Caco-2 (cell line): ENCODE measurements around the gene GPR162. TPM values are rescaled to one million over a fixed set of nuclear protein-coding genes. Genes with fewer than 3 reads are reported as not detected.
A peak's percentile ranks its signal among the peaks of the same experiment; 100 is the strongest.

Source experiments
- BruUV-seq: library from RNA; stranded (reverse); fragments of 400-500 nt; replicated peaks from 2 replicates; lab custom pipeline; 2021; lab: Mats Ljungman, UMichigan
- CTCF ChIA-PET: fragments of 300-600 bp; sonication (Branson Sonifier 250); formaldehyde crosslinking; loops from one replicate; lab custom pipeline; 2022; ENCODE audit warnings: antibody characterized with exemption; lab: Charles Lee
- POLR2A ChIA-PET: fragments of 300-600 bp; sonication (Branson Sonifier 250); formaldehyde crosslinking; loops from one replicate; lab custom pipeline; 2022; ENCODE audit warnings: antibody characterized with exemption; lab: Charles Lee
- DNase-seq, 2 experiments: peaks; one replicate each; pipeline versions ENCODE4 v3.0.0 to v3.0.0-alpha.2; 2020 to 2022
- H3K27me3 ChIP-seq: replicated peaks from 2 replicates; pipeline ENCODE4 v1.6.0; 2011; ENCODE audit warnings: low read length; ENCODE audit not compliant: control insufficient read depth, insufficient read depth
- H3K36me3 ChIP-seq: 2 replicates; pipeline ENCODE4 v1.5.1; 2011; ENCODE audit warnings: low read length; ENCODE audit not compliant: control insufficient read depth, insufficient read depth
- H3K4me1 ChIP-seq: fragments of 250-450 bp; sonication (Bioruptor Pico); 2 replicates; pipeline ENCODE4 v1.5.1; 2020; ENCODE audit warnings: mild to moderate bottlenecking
- H3K4me3 ChIP-seq: 2 replicates; pipeline ENCODE4 v1.5.1; 2011; ENCODE audit warnings: low read depth, mild to moderate bottlenecking, control low read depth, low read length
- H3K9me3 ChIP-seq: fragments of 250-450 bp; sonication (Bioruptor Pico); 2 replicates; pipeline ENCODE4 v1.5.1; 2020; ENCODE audit warnings: mild to moderate bottlenecking, moderate library complexity
- H3K27ac Mint-ChIP-seq: one replicate; pipeline ENCODE4 v1.8.0; 2022; ENCODE audit warnings: mixed read lengths; ENCODE audit not compliant: unreplicated experiment
- H3K27me3 Mint-ChIP-seq: one replicate; pipeline ENCODE4 v1.8.0; 2022; ENCODE audit warnings: mixed read lengths; ENCODE audit not compliant: insufficient read depth, unreplicated experiment
- H3K36me3 Mint-ChIP-seq: one replicate; pipeline ENCODE4 v1.8.0; 2022; ENCODE audit warnings: mild to moderate bottlenecking, mixed read lengths; ENCODE audit not compliant: insufficient read depth, unreplicated experiment
- H3K4me1 Mint-ChIP-seq: one replicate; pipeline ENCODE4 v1.8.0; 2022; ENCODE audit warnings: low read depth, mixed read lengths; ENCODE audit not compliant: unreplicated experiment
- H3K4me3 Mint-ChIP-seq: one replicate; pipeline ENCODE4 v1.8.0; 2022; ENCODE audit warnings: mild to moderate bottlenecking, moderate library complexity, mixed read lengths; ENCODE audit not compliant: unreplicated experiment
- H3K9me3 Mint-ChIP-seq: one replicate; pipeline ENCODE4 v1.8.0; 2022; ENCODE audit warnings: mixed read lengths; ENCODE audit not compliant: unreplicated experiment
- intact Hi-C: fragments of 100-400 bp; cut with micrococcal nuclease; formaldehyde crosslinking; loops from one replicate; pipeline ENCODE4 v1.10.0; 2022; ENCODE audit not compliant: unreplicated experiment
- total RNA-seq: library from RNA; stranded (reverse); gene quantifications from 2 replicates; pipeline ENCODE4 v1.2.3, GENCODE V29; 2022
- TF ChIP-seq, protein P1 (sequence below), 2 experiments: fragments of 200-600 bp in 1 of 2; IDR thresholded peaks; 1 replicate in 1 of 2; 2 replicates in 1 of 2; pipeline versions ENCODE4 v1.5.1 to v1.8.0; 2011 to 2022; ENCODE audit warnings: antibody characterized with exemption in 1 of 2, control low read depth in 1 of 2, inconsistent platforms in 1 of 2, low read depth in 1 of 2, low read length in 1 of 2, mild to moderate bottlenecking in 1 of 2, moderate library complexity in 1 of 2; ENCODE audit not compliant: insufficient read depth in 1 of 2, severe bottlenecking in 1 of 2, unreplicated experiment in 1 of 2

GPR162 gene
- total RNA-seq, 1 experiment from 2014 or later, result 1.2 TPM

DNA sequence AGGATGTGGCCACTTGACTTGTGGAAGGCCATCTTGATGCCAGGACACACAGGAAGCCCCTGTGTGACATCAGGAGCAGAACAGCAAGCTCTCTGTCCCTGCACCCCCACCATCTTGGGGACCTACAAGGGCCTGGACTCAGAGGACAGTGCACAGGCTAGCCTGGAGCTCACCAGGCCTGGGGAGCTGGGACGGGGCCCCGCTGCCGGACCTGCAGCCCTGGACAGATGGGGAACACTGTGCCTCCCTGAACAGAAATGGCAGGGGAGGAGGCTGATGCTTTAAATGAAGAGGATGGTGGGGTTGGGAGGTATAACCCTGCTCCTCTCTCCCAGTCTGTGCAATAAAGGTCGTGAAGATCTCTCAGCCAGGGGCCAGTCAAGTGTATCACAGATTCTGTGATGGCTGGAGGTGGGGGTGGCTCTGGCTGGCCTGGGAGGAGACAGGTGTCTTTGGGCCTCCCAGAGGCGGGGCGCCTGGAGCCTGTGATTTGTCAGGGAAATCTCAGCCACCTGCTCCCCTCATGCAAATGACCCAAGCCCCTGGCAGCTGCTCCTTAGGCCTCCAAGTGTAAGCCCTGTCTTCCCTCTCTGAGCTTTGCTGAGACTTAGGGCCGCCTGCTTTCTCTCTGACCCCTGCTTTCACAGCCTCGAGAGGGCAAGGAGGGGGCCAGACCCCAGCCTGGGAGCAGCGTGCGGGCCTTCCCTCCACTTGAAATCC, 18.0 kb downstream of the GPR162 start:
- Mint-ChIP-seq H3K27me3 (no peaks in the 10 kb centered on the region), H3K36me3 (peaks cover 43% of the 10 kb centered on the region), H3K27ac (no peak overlapping the region), H3K4me3 (no peak overlapping the region), H3K9me3 (no peaks in the 10 kb centered on the region), H3K4me1 (peaks cover 23% of the 10 kb centered on the region)
- ChIA-PET CTCF (interaction anchor here (0.8 to 2.3 kb wide), 3 partner anchors 11 to 15 kb away, joined by 3 to 8 read pairs (median 4); partner anchors contain the start of gene USP5), POLR2A (interaction anchor here (1.4 to 5.1 kb wide), 2 partner anchors 13 to 86 kb away, joined by 5 to 28 read pairs; partner anchors contain the start of genes CDCA3, MLF2 and USP5)
- Histone ChIP-seq H3K27me3 (no peaks in the 10 kb centered on the region), H3K9me3 (no peaks in the 10 kb centered on the region), H3K4me1 (peaks cover 23% of the 10 kb centered on the region), H3K4me3 (no peak overlapping the region), H3K36me3 (no peaks in the 10 kb centered on the region)
- intact Hi-C loops, result no loop called here
- no TSS peak for BruUV-seq
- TF ChIP-seq, protein P1, sequence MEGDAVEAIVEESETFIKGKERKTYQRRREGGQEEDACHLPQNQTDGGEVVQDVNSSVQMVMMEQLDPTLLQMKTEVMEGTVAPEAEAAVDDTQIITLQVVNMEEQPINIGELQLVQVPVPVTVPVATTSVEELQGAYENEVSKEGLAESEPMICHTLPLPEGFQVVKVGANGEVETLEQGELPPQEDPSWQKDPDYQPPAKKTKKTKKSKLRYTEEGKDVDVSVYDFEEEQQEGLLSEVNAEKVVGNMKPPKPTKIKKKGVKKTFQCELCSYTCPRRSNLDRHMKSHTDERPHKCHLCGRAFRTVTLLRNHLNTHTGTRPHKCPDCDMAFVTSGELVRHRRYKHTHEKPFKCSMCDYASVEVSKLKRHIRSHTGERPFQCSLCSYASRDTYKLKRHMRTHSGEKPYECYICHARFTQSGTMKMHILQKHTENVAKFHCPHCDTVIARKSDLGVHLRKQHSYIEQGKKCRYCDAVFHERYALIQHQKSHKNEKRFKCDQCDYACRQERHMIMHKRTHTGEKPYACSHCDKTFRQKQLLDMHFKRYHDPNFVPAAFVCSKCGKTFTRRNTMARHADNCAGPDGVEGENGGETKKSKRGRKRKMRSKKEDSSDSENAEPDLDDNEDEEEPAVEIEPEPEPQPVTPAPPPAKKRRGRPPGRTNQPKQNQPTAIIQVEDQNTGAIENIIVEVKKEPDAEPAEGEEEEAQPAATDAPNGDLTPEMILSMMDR (IDR thresholded peaks at IDR 0.05; ENCODE audit: insufficient read depth in 1 of 2, low read depth in 1 of 2, low read length in 1 of 2, severe bottlenecking in 1 of 2, unreplicated experiment in 1 of 2), result no peak
- peak in 1 of 2 experiments; percentile 59 for DNase-seq

DNA sequence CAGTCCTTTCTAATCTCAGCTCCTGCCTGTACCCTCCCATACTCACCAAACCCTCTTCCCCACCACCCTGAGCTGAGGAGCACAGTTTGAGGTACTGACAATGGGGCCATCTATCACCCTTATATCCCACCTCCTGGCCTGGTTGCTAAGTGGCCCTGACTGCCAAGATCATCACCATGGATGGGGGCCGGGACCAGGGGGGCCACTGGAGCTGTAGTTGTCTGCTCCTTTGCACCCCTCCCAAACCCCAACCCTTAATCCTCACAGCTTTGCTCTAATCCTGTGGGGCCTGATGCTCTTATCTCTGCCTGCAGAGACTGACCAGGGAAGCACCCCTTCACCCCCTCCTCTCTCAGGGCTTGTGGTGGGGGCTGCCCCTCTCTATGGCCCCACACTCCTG, 18.7 kb downstream of the GPR162 start:
- H3K9me3 Mint-ChIP-seq, result no peaks in the 10 kb centered on the region
- TF ChIP-seq, protein P1 (IDR thresholded peaks at IDR 0.05; ENCODE audit: insufficient read depth in 1 of 2, low read depth in 1 of 2, low read length in 1 of 2, severe bottlenecking in 1 of 2, unreplicated experiment in 1 of 2), result no peak
- H3K4me3 Mint-ChIP-seq, result no peak overlapping the region
- H3K4me1 ChIP-seq, result peaks cover 23% of the 10 kb centered on the region
- H3K27ac Mint-ChIP-seq, result no peak overlapping the region
- no peaks in the 10 kb centered on the region for H3K9me3 ChIP-seq
- ChIA-PET POLR2A (interaction anchor here (1.4 to 5.1 kb wide), 2 partner anchors 12 to 87 kb away, joined by 5 to 28 read pairs; partner anchors contain the start of genes CDCA3, MLF2 and USP5), CTCF (interaction anchor here (0.6 to 2.3 kb wide), 3 partner anchors 12 to 24 kb away, joined by 3 to 8 read pairs (median 3); partner anchors contain the start of gene USP5)
- no peaks in the 10 kb centered on the region for H3K27me3 ChIP-seq
- H3K4me3 ChIP-seq, result no peak overlapping the region
- no peak for DNase-seq
- peaks cover 43% of the 10 kb centered on the region for H3K36me3 Mint-ChIP-seq
- H3K27me3 Mint-ChIP-seq, result no peaks in the 10 kb centered on the region
- intact Hi-C loops, result no loop called here
- H3K36me3 ChIP-seq, result no peaks in the 10 kb centered on the region
- BruUV-seq, result no TSS peak
- peaks cover 21% of the 10 kb centered on the region for H3K4me1 Mint-ChIP-seq

DNA sequence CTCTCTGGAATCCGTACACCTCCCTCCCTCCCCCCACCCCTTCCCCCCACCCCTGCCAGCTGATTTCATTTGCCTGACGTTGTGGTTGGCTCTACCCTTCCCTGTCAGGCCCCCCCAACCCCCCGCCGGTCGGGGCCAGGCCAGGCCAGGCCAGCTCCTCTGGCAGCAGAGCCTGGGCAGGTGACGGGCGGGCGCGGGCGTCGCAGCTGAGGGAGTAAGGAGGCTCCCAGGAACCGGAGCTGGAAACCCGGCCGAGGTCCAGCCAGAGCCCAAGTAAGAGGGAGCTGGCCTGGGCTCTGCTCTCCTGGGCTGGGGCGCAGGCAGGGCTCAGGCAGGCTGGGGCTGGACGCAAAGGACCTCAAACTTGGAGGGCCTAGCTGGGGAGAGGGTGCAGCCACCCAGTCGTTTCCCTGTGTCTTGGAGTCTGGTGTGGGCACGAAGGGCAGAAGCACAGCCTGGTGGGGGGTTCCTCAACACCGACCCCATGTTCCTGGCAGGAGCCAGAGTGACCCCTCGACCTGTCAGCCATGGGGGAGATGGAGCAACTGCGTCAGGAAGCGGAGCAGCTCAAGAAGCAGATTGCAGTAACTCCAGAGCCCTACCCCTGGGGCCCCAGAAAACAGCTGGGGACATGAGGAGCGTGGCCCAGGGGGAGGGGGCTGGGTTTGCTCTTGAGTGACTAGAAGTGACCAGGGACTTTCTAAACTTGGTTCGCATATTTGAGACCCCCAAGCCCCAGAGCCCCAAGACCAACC, 19.3 kb downstream of the GPR162 start, which contains the start of gene GNB3:
Gene GNB3 (plus strand): TSS at position 165 of the 755 bp plus-strand sequence. CDS start 363 bp downstream, at position 528.
- no TSS peak for BruUV-seq
- intact Hi-C loops, result no loop called here
- H3K36me3 ChIP-seq, result no peaks in the 10 kb centered on the region
- peaks cover 18% of the 10 kb centered on the region for H3K4me1 ChIP-seq
- ChIA-PET CTCF (interaction anchor here (0.6 to 2.3 kb wide), 3 partner anchors 11 to 70 kb away, joined by 3 to 8 read pairs (median 8); partner anchors contain the start of gene USP5), POLR2A (interaction anchor here (1.4 to 5.1 kb wide), 2 partner anchors 11 to 88 kb away, joined by 5 to 28 read pairs; partner anchors contain the start of genes CDCA3, MLF2 and USP5)
- Mint-ChIP-seq H3K4me1 (peaks cover 15% of the 10 kb centered on the region), H3K4me3 (no peak within 1 kb of the TSS), H3K27ac (no peak within 1 kb of the TSS), H3K36me3 (peaks cover 41% of the 10 kb centered on the region), H3K9me3 (no peaks in the 10 kb centered on the region), H3K27me3 (no peaks in the 10 kb centered on the region)
- DNase-seq, result no peak
- no peak within 1 kb of the TSS for H3K4me3 ChIP-seq
- H3K27me3 ChIP-seq, result no peaks in the 10 kb centered on the region
- TF ChIP-seq, protein P1 (IDR thresholded peaks at IDR 0.05; ENCODE audit: insufficient read depth in 1 of 2, low read depth in 1 of 2, low read length in 1 of 2, severe bottlenecking in 1 of 2, unreplicated experiment in 1 of 2), result no peak
- no peaks in the 10 kb centered on the region for H3K9me3 ChIP-seq
